ENCODE results near the gene MCL1.
"Not testable (repeated sequence)": the region's sequence is repeated elsewhere in the genome, so short reads cannot be mapped to it uniquely, and the experiment has no call there.

DNA sequence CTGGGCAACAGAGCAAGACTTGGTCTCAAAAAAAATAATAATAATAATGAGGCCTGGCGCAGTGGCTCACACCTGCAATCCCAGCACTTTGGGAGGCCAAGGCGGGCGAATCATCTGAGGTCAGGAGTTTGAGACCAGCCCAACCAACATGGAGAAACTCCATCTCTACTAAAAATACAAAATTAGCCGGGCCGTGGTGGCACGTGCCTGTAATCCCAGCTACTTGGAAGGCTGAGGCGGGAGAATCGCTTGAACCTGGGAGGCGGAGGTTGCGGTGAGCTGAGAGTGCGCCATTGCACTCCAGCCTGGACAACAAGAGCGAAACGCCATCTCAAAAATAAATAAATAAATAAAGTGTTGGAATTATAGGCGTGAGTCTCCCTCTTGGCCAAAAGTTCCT lies 2.6 kb upstream of the MCL1 start:
- TF ChIP-seq, protein P1, sequence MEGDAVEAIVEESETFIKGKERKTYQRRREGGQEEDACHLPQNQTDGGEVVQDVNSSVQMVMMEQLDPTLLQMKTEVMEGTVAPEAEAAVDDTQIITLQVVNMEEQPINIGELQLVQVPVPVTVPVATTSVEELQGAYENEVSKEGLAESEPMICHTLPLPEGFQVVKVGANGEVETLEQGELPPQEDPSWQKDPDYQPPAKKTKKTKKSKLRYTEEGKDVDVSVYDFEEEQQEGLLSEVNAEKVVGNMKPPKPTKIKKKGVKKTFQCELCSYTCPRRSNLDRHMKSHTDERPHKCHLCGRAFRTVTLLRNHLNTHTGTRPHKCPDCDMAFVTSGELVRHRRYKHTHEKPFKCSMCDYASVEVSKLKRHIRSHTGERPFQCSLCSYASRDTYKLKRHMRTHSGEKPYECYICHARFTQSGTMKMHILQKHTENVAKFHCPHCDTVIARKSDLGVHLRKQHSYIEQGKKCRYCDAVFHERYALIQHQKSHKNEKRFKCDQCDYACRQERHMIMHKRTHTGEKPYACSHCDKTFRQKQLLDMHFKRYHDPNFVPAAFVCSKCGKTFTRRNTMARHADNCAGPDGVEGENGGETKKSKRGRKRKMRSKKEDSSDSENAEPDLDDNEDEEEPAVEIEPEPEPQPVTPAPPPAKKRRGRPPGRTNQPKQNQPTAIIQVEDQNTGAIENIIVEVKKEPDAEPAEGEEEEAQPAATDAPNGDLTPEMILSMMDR (IDR thresholded peaks at IDR 0.05; ENCODE audit: low read depth, low read length, poor library complexity, severe bottlenecking) = not testable (repeated sequence)
- TF ChIP-seq EZH2phosphoT487 (IDR thresholded peaks at IDR 0.05; ENCODE audit: borderline replicate concordance, low read length) = not testable (repeated sequence)

Data from DOHH2 (cell line).